ENCODE results near the gene ACP4.

Gene ACP4

GRCh38 chr19:50843205-50843604 lies 53.0 kb downstream of the ACP4 start:
- Histone ChIP-seq H3K9me3 (replicated peaks; ENCODE audit: insufficient read depth, low read length) (no peaks in the 10 kb centered on the region), H3K36me3 (replicated peaks; ENCODE audit: insufficient read depth, low read length) (no peaks in the 10 kb centered on the region)
- no peak for TF ChIP-seq EZH2phosphoT487 (IDR thresholded peaks at IDR 0.05; ENCODE audit: low read length)
- no peak for TF ChIP-seq EZH2 (optimal IDR thresholded peaks at IDR 0.05; ENCODE audit: low read depth, low read length)
- TF ChIP-seq, protein P1, sequence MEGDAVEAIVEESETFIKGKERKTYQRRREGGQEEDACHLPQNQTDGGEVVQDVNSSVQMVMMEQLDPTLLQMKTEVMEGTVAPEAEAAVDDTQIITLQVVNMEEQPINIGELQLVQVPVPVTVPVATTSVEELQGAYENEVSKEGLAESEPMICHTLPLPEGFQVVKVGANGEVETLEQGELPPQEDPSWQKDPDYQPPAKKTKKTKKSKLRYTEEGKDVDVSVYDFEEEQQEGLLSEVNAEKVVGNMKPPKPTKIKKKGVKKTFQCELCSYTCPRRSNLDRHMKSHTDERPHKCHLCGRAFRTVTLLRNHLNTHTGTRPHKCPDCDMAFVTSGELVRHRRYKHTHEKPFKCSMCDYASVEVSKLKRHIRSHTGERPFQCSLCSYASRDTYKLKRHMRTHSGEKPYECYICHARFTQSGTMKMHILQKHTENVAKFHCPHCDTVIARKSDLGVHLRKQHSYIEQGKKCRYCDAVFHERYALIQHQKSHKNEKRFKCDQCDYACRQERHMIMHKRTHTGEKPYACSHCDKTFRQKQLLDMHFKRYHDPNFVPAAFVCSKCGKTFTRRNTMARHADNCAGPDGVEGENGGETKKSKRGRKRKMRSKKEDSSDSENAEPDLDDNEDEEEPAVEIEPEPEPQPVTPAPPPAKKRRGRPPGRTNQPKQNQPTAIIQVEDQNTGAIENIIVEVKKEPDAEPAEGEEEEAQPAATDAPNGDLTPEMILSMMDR (IDR thresholded peaks at IDR 0.05; ENCODE audit: low read length): no peak

GRCh38 chr19:50843701-50844221 lies 53.5 kb downstream of the ACP4 start:
- Histone ChIP-seq H3F3A (ENCODE audit: insufficient read depth, low read length) (no peaks in the 10 kb centered on the region), H3K4me3 (ENCODE audit: low read length) (no peak overlapping the region), H4K20me1 (ENCODE audit: insufficient read depth, low read length) (no peaks in the 10 kb centered on the region), H3K27me3 (replicated peaks; ENCODE audit: insufficient read depth, low read length) (peaks cover 70% of the 10 kb centered on the region), H3K36me3 (replicated peaks; ENCODE audit: insufficient read depth, low read length) (no peaks in the 10 kb centered on the region), H2AFZ (ENCODE audit: low read length) (no peak overlapping the region), H3K79me2 (ENCODE audit: low read length) (no peaks in the 10 kb centered on the region), H3K9ac (ENCODE audit: low read length) (no peak overlapping the region), H3K4me1 (ENCODE audit: low read length) (peaks cover 7% of the 10 kb centered on the region; the same call in 1 of the 2 replicates), H3K4me2 (ENCODE audit: low read depth, low read length) (no peak overlapping the region), H3K27ac (ENCODE audit: low read length) (no peak overlapping the region), H3K9me2 (replicated peaks; ENCODE audit: insufficient read depth, low read length) (no peaks in the 10 kb centered on the region), H3K9me3 (replicated peaks; ENCODE audit: insufficient read depth, low read length) (no peaks in the 10 kb centered on the region)
- peak; percentile 6 for DNase-seq
- no peak for TF ChIP-seq EZH2 (optimal IDR thresholded peaks at IDR 0.05; ENCODE audit: low read depth, low read length)
- no peak for TF ChIP-seq EZH2phosphoT487 (IDR thresholded peaks at IDR 0.05; ENCODE audit: low read length)
- TF ChIP-seq, protein P1 (IDR thresholded peaks at IDR 0.05; ENCODE audit: low read length): no peak

More at GRCh38 chr19:50843205-50843604, 53.0 kb downstream of the ACP4 start:
- peaks cover 64% of the 10 kb centered on the region for H3K27me3 ChIP-seq (replicated peaks; ENCODE audit: insufficient read depth, low read length)
- peaks cover 7% of the 10 kb centered on the region; the same call in 1 of the 2 replicates for H3K4me1 ChIP-seq (ENCODE audit: low read length)
- H3K4me2 ChIP-seq (ENCODE audit: low read depth, low read length): no peak overlapping the region
- no peaks in the 10 kb centered on the region for H3K79me2 ChIP-seq (ENCODE audit: low read length)
- H3K27ac ChIP-seq (ENCODE audit: low read length): no peak overlapping the region
- H3F3A ChIP-seq (ENCODE audit: insufficient read depth, low read length): no peaks in the 10 kb centered on the region
- DNase-seq: no peak
- no peak overlapping the region for H3K9ac ChIP-seq (ENCODE audit: low read length)
- H3K4me3 ChIP-seq (ENCODE audit: low read length): no peak overlapping the region
- no peak overlapping the region for H2AFZ ChIP-seq (ENCODE audit: low read length)
- H4K20me1 ChIP-seq (ENCODE audit: insufficient read depth, low read length): no peaks in the 10 kb centered on the region
- no peaks in the 10 kb centered on the region for H3K9me2 ChIP-seq (replicated peaks; ENCODE audit: insufficient read depth, low read length)

- Histone ChIP-seq H3K27ac (ENCODE audit: low read length) (no peak overlapping the region), H3K4me2 (ENCODE audit: low read depth, low read length) (0 out of 2 replicates have a peak overlapping the region, but pooled peaks have one; percentile 24), H3K4me1 (ENCODE audit: low read length) (peaks cover 7% of the 10 kb centered on the region; the same call in 1 of the 2 replicates), H3K79me2 (ENCODE audit: low read length) (no peaks in the 10 kb centered on the region), H3F3A (ENCODE audit: insufficient read depth, low read length) (no peaks in the 10 kb centered on the region), H3K9me2 (replicated peaks; ENCODE audit: insufficient read depth, low read length) (no peaks in the 10 kb centered on the region), H2AFZ (ENCODE audit: low read length) (no peak overlapping the region), H3K27me3 (replicated peaks; ENCODE audit: insufficient read depth, low read length) (peaks cover 73% of the 10 kb centered on the region), H3K36me3 (replicated peaks; ENCODE audit: insufficient read depth, low read length) (no peaks in the 10 kb centered on the region), H3K9ac (ENCODE audit: low read length) (no peak overlapping the region), H3K9me3 (replicated peaks; ENCODE audit: insufficient read depth, low read length) (no peaks in the 10 kb centered on the region), H3K4me3 (ENCODE audit: low read length) (no peak overlapping the region), H4K20me1 (ENCODE audit: insufficient read depth, low read length) (no peaks in the 10 kb centered on the region)
- DNase-seq: peak; percentile 50
- TF ChIP-seq, protein P1 (IDR thresholded peaks at IDR 0.05; ENCODE audit: low read length): no peak
- TF ChIP-seq EZH2 (optimal IDR thresholded peaks at IDR 0.05; ENCODE audit: low read depth, low read length) (no peak), EZH2phosphoT487 (IDR thresholded peaks at IDR 0.05; ENCODE audit: low read length) (no peak)
These were observed 54.2 kb downstream of the ACP4 start for GRCh38 chr19:50844296-50844935.

Data from MM.1S (cell line).